HepG2 (cell line): ENCODE results near the gene MAP3K3. TPM values are rescaled to one million over a fixed set of nuclear protein-coding genes. Genes with fewer than 3 reads are reported as not detected.

Experiments used
- ATAC-seq: fragments of 200-7000 bp; cut with Tn5 transposase; 3 replicates; pipeline ENCODE4 v1.9.1; 2020; ENCODE audit warnings: mild to moderate bottlenecking, moderate library complexity
- BruUV-seq: library from RNA; stranded (reverse); fragments of 400-500 nt; replicated peaks from 2 replicates; lab custom pipeline; 2021; lab: Mats Ljungman, UMichigan
- CTCF ChIA-PET: fragments of 300-600 bp; formaldehyde crosslinking; extraction: SDS; loops from one replicate; lab custom pipeline; 2021; ENCODE audit warnings: low total read pairs, inconsistent platforms, low intra/inter-chr PET ratio; lab: Yijun Ruan, JAX
- POLR2A ChIA-PET: fragments of 350-600 bp; sonication (Branson Sonifier 250); formaldehyde crosslinking; loops from one replicate; lab custom pipeline; 2020; ENCODE audit warnings: antibody characterized with exemption, inconsistent platforms; lab: Yijun Ruan, JAX
- DNase-seq: peaks from one replicate; pipeline ENCODE4 v3.0.0-alpha.2; 2015; ENCODE audit warnings: low spot score
- FAIRE-seq: peaks from 3 replicates; lab custom pipeline; 2011; peaks lifted over from hg19 to GRCh38; lab: Jason Lieb, UNC
- H2AFZ ChIP-seq: one replicate; pipeline ENCODE4 v1.6.1; 2011; ENCODE audit warnings: low read length, inconsistent platforms
- H3K27ac ChIP-seq: fragments of 300-600 bp; 3 replicates; pipeline ENCODE4 v1.8.0; 2011; ENCODE audit warnings: mixed run types, mild to moderate bottlenecking, mixed read lengths, low read length, inconsistent platforms; ENCODE audit not compliant: insufficient read depth; ENCODE audit errors: extremely low read length
- H3K27me3 ChIP-seq, 2 experiments: fragments of 200-600 bp in 1 of 2; 2 replicates in 1 of 2; 3 replicates in 1 of 2; pipeline versions ENCODE4 v1.6.0 to v1.8.0; 2011; ENCODE audit warnings: low read length in 2 of 2, mild to moderate bottlenecking in 2 of 2, moderate library complexity in 2 of 2, inconsistent platforms in 1 of 2; ENCODE audit not compliant: insufficient read depth in 2 of 2, control insufficient read depth in 1 of 2
- H3K36me3 ChIP-seq, 2 experiments: fragments of 200-600 bp in 1 of 2; replicated peaks in 1 of 2; 2 replicates in 1 of 2; 3 replicates in 1 of 2; pipeline versions ENCODE4 v1.5.1 to v1.8.0; 2011; ENCODE audit warnings: low read length in 2 of 2, inconsistent platforms in 1 of 2; ENCODE audit not compliant: insufficient read depth in 2 of 2, control insufficient read depth in 1 of 2
- H3K4me1 ChIP-seq: 2 replicates; pipeline ENCODE4 v1.5.1; 2012; ENCODE audit warnings: low read length, inconsistent platforms; ENCODE audit not compliant: insufficient read depth
- H3K4me2 ChIP-seq: 2 replicates; pipeline ENCODE4 v1.6.0; 2011; ENCODE audit warnings: low read depth, low read length, inconsistent platforms
- H3K4me3 ChIP-seq, 3 experiments: fragments of 200-600 bp in 1 of 3; sonication (generic), shearing (Covaris generic) in 1 of 3; replicated peaks in 1 of 3; 2 replicates each; pipeline ENCODE4 v1.5.1; 2011 to 2016; ENCODE audit warnings: low read length in 3 of 3, inconsistent platforms in 2 of 3, low read depth in 2 of 3, mild to moderate bottlenecking in 2 of 3, control low read depth in 1 of 3, mixed read lengths in 1 of 3; ENCODE audit not compliant: insufficient read depth in 1 of 3
- H3K79me2 ChIP-seq: one replicate; pipeline ENCODE4 v1.6.1; 2011; ENCODE audit warnings: low read length, inconsistent platforms; ENCODE audit not compliant: insufficient read depth
- H3K9ac ChIP-seq: 2 replicates; pipeline ENCODE4 v1.6.0; 2011; ENCODE audit warnings: mild to moderate bottlenecking, low read depth, low read length, inconsistent platforms; ENCODE audit not compliant: insufficient read depth
- H3K9me3 ChIP-seq: 2 replicates; pipeline ENCODE4 v1.5.1; 2012; ENCODE audit warnings: mild to moderate bottlenecking, low read length
- H4K20me1 ChIP-seq: 2 replicates; pipeline ENCODE4 v1.6.0; 2011; ENCODE audit warnings: inconsistent platforms, mild to moderate bottlenecking, low read length, moderate library complexity; ENCODE audit not compliant: insufficient read depth
- CREM ChIP-seq, 2 experiments: sonication (generic) in 1 of 2; formaldehyde crosslinking in 1 of 2; IDR thresholded peaks; 2 replicates each; pipeline versions ENCODE4 v1.4.0 to v1.6.1; 2016 to 2020; ENCODE audit warnings: antibody characterized with exemption in 1 of 2, mild to moderate bottlenecking in 1 of 2, missing genetic modification reagents in 1 of 2
- FOXA1 ChIP-seq, 2 experiments: fragments of 450-650 bp in 1 of 2; sonication (generic) in 1 of 2; formaldehyde crosslinking in 1 of 2; IDR thresholded peaks; 2 replicates each; pipeline versions ENCODE4 v1.4.0 to v1.6.1; 2016 to 2020; ENCODE audit warnings: missing genetic modification reagents in 1 of 2
- HMG20A ChIP-seq: IDR thresholded peaks from 2 replicates; pipeline ENCODE4 v1.6.1; 2016; ENCODE audit warnings: borderline replicate concordance
- HNF4G ChIP-seq, 2 experiments: sonication (generic) in 1 of 2; formaldehyde crosslinking in 1 of 2; IDR thresholded peaks; 2 replicates each; pipeline versions ENCODE4 v1.4.0 to v1.6.1; 2011 to 2020; ENCODE audit warnings: borderline replicate concordance in 2 of 2, low read depth in 2 of 2, mild to moderate bottlenecking in 2 of 2, low read length in 1 of 2, missing genetic modification reagents in 1 of 2, moderate library complexity in 1 of 2
- JARID2 ChIP-seq: sonication (generic); formaldehyde crosslinking; IDR thresholded peaks from 2 replicates; pipeline ENCODE4 v1.8.1; 2023; ENCODE audit warnings: missing genetic modification reagents, inconsistent platforms; ENCODE audit not compliant: insufficient replicate concordance
- KMT2A ChIP-seq: sonication (generic); formaldehyde crosslinking; IDR thresholded peaks from 2 replicates; pipeline ENCODE4 v1.4.0; 2020; ENCODE audit warnings: missing genetic modification reagents
- MED1 ChIP-seq: sonication (generic); formaldehyde crosslinking; IDR thresholded peaks from 2 replicates; pipeline ENCODE4 v1.4.0; 2020; ENCODE audit warnings: missing genetic modification reagents
- PHF20 ChIP-seq: sonication (generic); formaldehyde crosslinking; IDR thresholded peaks from 2 replicates; pipeline ENCODE4 v1.5.0; 2020; ENCODE audit warnings: mild to moderate bottlenecking, missing genetic modification reagents
- RFXANK ChIP-seq: IDR thresholded peaks from 2 replicates; pipeline ENCODE4 v1.6.1; 2016
- ZFP41 ChIP-seq: sonication (generic); formaldehyde crosslinking; IDR thresholded peaks from 2 replicates; pipeline ENCODE4 v1.4.0; 2020; ENCODE audit warnings: mild to moderate bottlenecking, missing genetic modification reagents, borderline replicate concordance
- ZNF577 ChIP-seq: sonication (generic); formaldehyde crosslinking; IDR thresholded peaks from 2 replicates; pipeline ENCODE4 v1.4.0; 2020; ENCODE audit warnings: mild to moderate bottlenecking, low read depth, missing genetic modification reagents, borderline replicate concordance
- ZNF775 ChIP-seq: sonication (generic); formaldehyde crosslinking; IDR thresholded peaks from 2 replicates; pipeline ENCODE4 v1.4.0; 2020; ENCODE audit warnings: missing genetic modification reagents, mild to moderate bottlenecking, moderate library complexity, borderline replicate concordance
- ZNF83 ChIP-seq: sonication (generic); formaldehyde crosslinking; IDR thresholded peaks from 2 replicates; pipeline ENCODE4 v1.4.0; 2020; ENCODE audit warnings: missing genetic modification reagents, mild to moderate bottlenecking, borderline replicate concordance
- WGBS: methylation state at CpG from one replicate; pipeline ENCODE4 v1.1.6; 2017; ENCODE audit warnings: low lambda C conversion rate; 5-methylcytosine and 5-hydroxymethylcytosine counted together
- in situ Hi-C: cut with HindIII; loops from 2 replicates; pipeline ENCODE4 v1.10.0; 2017; ENCODE audit warnings: low pct_unique_long_range_greater_than_20kb; ENCODE audit not compliant: extremely low pct_ligation_motif_present
- intact Hi-C: fragments of 100-400 bp; cut with micrococcal nuclease; formaldehyde crosslinking; loops from one replicate; pipeline ENCODE4 v1.10.0; 2022; ENCODE audit not compliant: unreplicated experiment
- polyA plus RNA-seq, 8 experiments: library from polyadenylated mRNA; depleted of rRNA in 3 of 8; stranded (reverse) in 7 of 8; unstranded in 1 of 8; fragments of >200 nt; fragmentation: Illumina TruSeq in 4 of 8; extraction: Trizol in 4 of 8; gene quantifications; 2 replicates each; pipeline versions ENCODE4 v1.2.1 to v1.2.3, GENCODE V29; 2011 to 2016; ENCODE audit warnings: low read depth in 4 of 8, missing spikeins in 1 of 8, mixed read lengths in 1 of 8; ENCODE audit not compliant: insufficient read depth in 1 of 8
- total RNA-seq, 5 experiments: library from RNA; depleted of rRNA; stranded (reverse); fragments of >200 nt; fragmentation: Illumina TruSeq; extraction: Trizol; gene quantifications; 2 replicates each; pipeline ENCODE4 v1.2.3, GENCODE V29; 2016; ENCODE audit warnings: low read depth in 1 of 5
- TF ChIP-seq, protein P1 (sequence below), 2 experiments: IDR thresholded peaks; 2 replicates each; pipeline ENCODE4 v1.6.1; 2011 to 2012; ENCODE audit warnings: low read length in 2 of 2, borderline replicate concordance in 1 of 2, low read depth in 1 of 2, mild to moderate bottlenecking in 1 of 2, moderate library complexity in 1 of 2

MAP3K3 gene
- total and polyA plus RNA-seq, 2 of the 13 experiments (the other 11 are each of a cell fraction or from before 2014, with no cell fraction given): 17.7 to 21.8 TPM

DNA sequence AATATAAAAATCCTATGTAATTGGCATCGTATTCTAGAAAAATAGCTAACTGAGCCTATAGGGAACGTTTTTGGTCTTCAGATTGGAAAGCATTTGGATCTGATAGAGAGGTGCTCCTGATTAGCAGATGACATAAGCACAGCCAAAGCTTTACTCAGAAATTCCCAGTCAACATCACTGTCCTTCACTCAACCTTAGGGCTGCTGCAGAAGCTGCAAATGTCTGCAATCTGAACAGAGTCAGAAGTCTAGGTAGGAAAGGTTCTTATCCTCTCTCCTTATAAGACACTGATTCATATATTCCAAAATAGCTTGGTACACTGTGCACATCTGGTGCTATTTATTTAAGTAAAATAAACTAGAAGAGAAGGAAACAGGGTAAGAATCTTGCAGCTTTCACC lies 100.2 kb downstream of the MAP3K3 start (continued):
- no peak for TF ChIP-seq JARID2 (CRISPR knock-in tag)
- no peak for TF ChIP-seq HNF4G (IDR thresholded peaks at IDR 0.05; ENCODE audit: borderline replicate concordance, low read depth, low read length)
- no peak for TF ChIP-seq HNF4G (CRISPR knock-in tag; IDR thresholded peaks at IDR 0.05; ENCODE audit: borderline replicate concordance, low read depth)
- no peak for TF ChIP-seq PHF20 (CRISPR knock-in tag)
- no peak for TF ChIP-seq FOXA1 (IDR thresholded peaks at IDR 0.05)
- no peak for TF ChIP-seq FOXA1 (CRISPR knock-in tag; IDR thresholded peaks at IDR 0.05)
- TF ChIP-seq HMG20A (CRISPR knock-in tag): no peak
- TF ChIP-seq ZFP41 (CRISPR knock-in tag): no peak
- no peak for TF ChIP-seq RFXANK (CRISPR knock-in tag)
- TF ChIP-seq KMT2A (CRISPR knock-in tag): no peak

DNA sequence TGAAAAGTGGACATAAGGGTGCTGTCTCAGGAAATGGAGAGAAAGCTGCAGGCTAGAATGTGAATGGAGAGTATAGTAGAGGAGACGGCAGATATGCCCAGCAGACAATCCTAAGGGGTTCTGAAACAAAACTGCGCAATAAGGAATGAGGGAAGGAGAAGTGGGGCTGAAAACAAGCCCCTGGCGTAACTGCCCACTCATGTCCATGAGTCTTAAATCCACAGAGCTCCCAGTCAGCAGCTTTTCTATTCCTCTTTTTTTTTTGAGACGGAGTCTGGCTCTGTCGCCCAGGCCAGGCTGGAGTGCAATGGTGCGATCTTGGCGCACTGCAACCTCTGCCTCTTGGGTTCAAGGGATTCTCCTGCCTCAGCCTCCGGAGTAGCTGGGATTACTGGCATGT lies 113.5 kb downstream of the MAP3K3 start:
- 96% methylated on average over 8 of the region's 8 CpGs for WGBS
- no peak for DNase-seq
- no peak overlapping the region for H2AFZ ChIP-seq
- H3K4me3 ChIP-seq: no peak overlapping the region
- in situ Hi-C loops: no loop called here
- intact Hi-C loops: no loop called here
- no peak overlapping the region for H3K27ac ChIP-seq
- FAIRE-seq: no peak
- CTCF ChIA-PET: no interaction called here
- H3K27me3 ChIP-seq: no peaks in the 10 kb centered on the region
- H4K20me1 ChIP-seq: no peaks in the 10 kb centered on the region
- POLR2A ChIA-PET: no interaction called here
- peaks cover 7% of the 10 kb centered on the region for H3K79me2 ChIP-seq
- no TSS peak for BruUV-seq
- H3K36me3 ChIP-seq: peaks cover 0 to under 1% of the 10 kb centered on the region in 2 experiments; a peak in 1 of 5 replicates
- H3K4me1 ChIP-seq: peaks cover 6% of the 10 kb centered on the region; the same call in 1 of the 2 replicates
- H3K9me3 ChIP-seq: no peaks in the 10 kb centered on the region
- H3K9ac ChIP-seq: no peak overlapping the region
- H3K4me2 ChIP-seq: no peak overlapping the region
- no peak for ATAC-seq
- TF ChIP-seq CREM (IDR thresholded peaks at IDR 0.05): no peak
- no peak for TF ChIP-seq CREM (CRISPR knock-in tag; IDR thresholded peaks at IDR 0.05)
- TF ChIP-seq ZNF775 (CRISPR knock-in tag): no peak
- TF ChIP-seq, protein P1, sequence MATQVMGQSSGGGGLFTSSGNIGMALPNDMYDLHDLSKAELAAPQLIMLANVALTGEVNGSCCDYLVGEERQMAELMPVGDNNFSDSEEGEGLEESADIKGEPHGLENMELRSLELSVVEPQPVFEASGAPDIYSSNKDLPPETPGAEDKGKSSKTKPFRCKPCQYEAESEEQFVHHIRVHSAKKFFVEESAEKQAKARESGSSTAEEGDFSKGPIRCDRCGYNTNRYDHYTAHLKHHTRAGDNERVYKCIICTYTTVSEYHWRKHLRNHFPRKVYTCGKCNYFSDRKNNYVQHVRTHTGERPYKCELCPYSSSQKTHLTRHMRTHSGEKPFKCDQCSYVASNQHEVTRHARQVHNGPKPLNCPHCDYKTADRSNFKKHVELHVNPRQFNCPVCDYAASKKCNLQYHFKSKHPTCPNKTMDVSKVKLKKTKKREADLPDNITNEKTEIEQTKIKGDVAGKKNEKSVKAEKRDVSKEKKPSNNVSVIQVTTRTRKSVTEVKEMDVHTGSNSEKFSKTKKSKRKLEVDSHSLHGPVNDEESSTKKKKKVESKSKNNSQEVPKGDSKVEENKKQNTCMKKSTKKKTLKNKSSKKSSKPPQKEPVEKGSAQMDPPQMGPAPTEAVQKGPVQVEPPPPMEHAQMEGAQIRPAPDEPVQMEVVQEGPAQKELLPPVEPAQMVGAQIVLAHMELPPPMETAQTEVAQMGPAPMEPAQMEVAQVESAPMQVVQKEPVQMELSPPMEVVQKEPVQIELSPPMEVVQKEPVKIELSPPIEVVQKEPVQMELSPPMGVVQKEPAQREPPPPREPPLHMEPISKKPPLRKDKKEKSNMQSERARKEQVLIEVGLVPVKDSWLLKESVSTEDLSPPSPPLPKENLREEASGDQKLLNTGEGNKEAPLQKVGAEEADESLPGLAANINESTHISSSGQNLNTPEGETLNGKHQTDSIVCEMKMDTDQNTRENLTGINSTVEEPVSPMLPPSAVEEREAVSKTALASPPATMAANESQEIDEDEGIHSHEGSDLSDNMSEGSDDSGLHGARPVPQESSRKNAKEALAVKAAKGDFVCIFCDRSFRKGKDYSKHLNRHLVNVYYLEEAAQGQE (IDR thresholded peaks at IDR 0.05; ENCODE audit: borderline replicate concordance in 1 of 2, low read depth in 1 of 2, low read length in 2 of 2): no peak
- no peak for TF ChIP-seq ZNF83 (CRISPR knock-in tag)
- no peak for TF ChIP-seq ZNF577 (CRISPR knock-in tag)
- no peak for TF ChIP-seq MED1 (CRISPR knock-in tag)
